ENCODE data around the gene TFAP2E. TPM values are rescaled to one million over a fixed set of nuclear protein-coding genes. Genes with fewer than 3 reads are reported as not detected.

The TFAP2E gene
- total RNA-seq, 6 experiments from 2014 or later, result 0.15 to 0.24 TPM; not detected in 4

- Histone ChIP-seq H3K27ac (no peak overlapping the region), H3K36me3 (no peaks in the 10 kb centered on the region), H3K4me3 (no peak overlapping the region), H3K9me3 (no peaks in the 10 kb centered on the region), H3K27me3 (peaks cover 0 to 16% of the 10 kb centered on the region in 2 donors), H3K4me1 (peaks cover 0 to 8% (median 0%) of the 10 kb centered on the region in 4 donors)
- ATAC-seq, result no peak
- 63% methylated on average over 1 of the region's 1 CpG for WGBS (ENCODE audit: insufficient coverage, low coverage, low lambda C conversion rate, missing lambda C conversion rate)
- no peak for DNase-seq
- TF ChIP-seq POLR2A (IDR thresholded peaks at IDR 0.05), result no peak
- no peak for TF ChIP-seq CTCF (IDR thresholded peaks at IDR 0.05)
- intact Hi-C loops (cut with DNase I), result loop anchor here (5.0 to 10.0 kb wide), 4 partner anchors 118 to 365 kb away; no protein-coding TSS in a partner anchor
Measured at GRCh38 chr1:35569936-35570335, 3.2 kb upstream of the TFAP2E start.

- peaks cover 0 to 8% (median 0%) of the 10 kb centered on the region in 4 donors for H3K4me1 ChIP-seq
- no peaks in the 10 kb centered on the region for H3K9me3 ChIP-seq
- DNase-seq (no peak), ATAC-seq (no peak)
- H3K4me3 ChIP-seq, result no peak overlapping the region
- no peak for TF ChIP-seq POLR2A (IDR thresholded peaks at IDR 0.05)
- TF ChIP-seq CTCF (IDR thresholded peaks at IDR 0.05), result no peak
- no peak overlapping the region for H3K27ac ChIP-seq
- intact Hi-C loops (cut with DNase I), result no loop called here
- H3K36me3 ChIP-seq, result no peaks in the 10 kb centered on the region
- H3K27me3 ChIP-seq, result peaks cover 0 to 16% of the 10 kb centered on the region in 2 donors
- WGBS (ENCODE audit: insufficient coverage, low coverage, low lambda C conversion rate, missing lambda C conversion rate), result 83% methylated on average over 9 of the region's 10 CpGs
Measured at GRCh38 chr1:35570589-35571137, 2.5 kb upstream of the TFAP2E start.

GRCh38 chr1:35571263-35571662 lies 1.9 kb upstream of the TFAP2E start:
- TF ChIP-seq CTCF (IDR thresholded peaks at IDR 0.05), result no peak
- no peak for TF ChIP-seq POLR2A (IDR thresholded peaks at IDR 0.05)
- Histone ChIP-seq H3K4me3 (no peak overlapping the region), H3K27me3 (peaks cover 0 to 16% of the 10 kb centered on the region in 2 donors), H3K36me3 (no peaks in the 10 kb centered on the region), H3K9me3 (no peaks in the 10 kb centered on the region), H3K27ac (no peak overlapping the region), H3K4me1 (peaks cover 0 to 8% (median 0%) of the 10 kb centered on the region in 4 donors)
- ATAC-seq (no peak), DNase-seq (no peak)
- WGBS (ENCODE audit: insufficient coverage, low coverage, low lambda C conversion rate, missing lambda C conversion rate), result 93% methylated on average over 3 of the region's 8 CpGs
- intact Hi-C loops (cut with DNase I), result no loop called here

- ATAC-seq (no peak), DNase-seq (no peak)
- intact Hi-C loops (cut with DNase I), result no loop called here
- Histone ChIP-seq H3K27me3 (peaks cover 0 to 23% of the 10 kb centered on the region in 2 donors), H3K4me1 (peaks cover 0 to 13% (median 0%) of the 10 kb centered on the region in 4 donors), H3K4me3 (no peak overlapping the region), H3K36me3 (no peaks in the 10 kb centered on the region), H3K9me3 (no peaks in the 10 kb centered on the region), H3K27ac (no peak overlapping the region)
- 80% methylated on average over 1 of the region's 2 CpGs for WGBS (ENCODE audit: insufficient coverage, low coverage, low lambda C conversion rate, missing lambda C conversion rate)
- TF ChIP-seq POLR2A (IDR thresholded peaks at IDR 0.05) (no peak), CTCF (IDR thresholded peaks at IDR 0.05) (no peak)
Measured at GRCh38 chr1:35572296-35572695, 818 bp upstream of the TFAP2E start.

Data from right lobe of liver (tissue), 6 donors.